ENCODE data around the gene RBBP4.

The RBBP4 gene

DNA sequence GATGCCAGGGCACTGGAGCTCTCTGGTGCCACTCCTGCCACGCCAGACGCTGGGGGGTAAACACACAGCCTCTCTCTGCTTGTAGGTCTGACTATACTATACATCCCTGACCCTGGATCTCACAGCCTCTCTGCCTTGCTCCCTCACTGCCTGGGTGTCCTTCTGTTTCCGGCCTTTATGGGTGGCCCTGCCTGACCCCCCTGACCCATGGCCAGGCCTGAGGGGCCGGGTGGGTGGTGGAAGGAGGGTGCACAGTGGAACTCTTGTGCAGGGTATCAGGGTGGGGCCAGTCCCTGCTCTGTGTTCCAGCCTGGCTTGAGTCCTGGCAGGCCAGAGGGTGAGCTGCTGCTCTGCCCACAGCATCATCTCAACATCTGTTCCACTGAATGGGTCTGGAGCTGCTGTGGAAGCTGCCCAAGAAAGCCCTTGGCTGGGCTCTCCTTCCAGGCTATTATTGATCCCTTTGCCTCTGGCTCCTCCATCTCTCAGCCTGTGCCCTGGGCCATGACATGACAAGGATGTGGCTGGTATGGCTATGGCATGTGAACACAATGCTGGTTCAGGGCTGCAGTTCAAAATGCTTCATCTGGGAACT, 68.8 kb downstream of the RBBP4 start:
- DNase-seq (no peak), ATAC-seq (no peak)

- ATAC-seq: peak; percentile 79
Measured at GRCh38 chr1:32724678-32725614, 73.9 kb downstream of the RBBP4 start.

GRCh38 chr1:32725615-32725982, 74.6 kb downstream of the RBBP4 start:
- ATAC-seq: no peak
- DNase-seq: no peak

More at GRCh38 chr1:32724678-32725614, 73.9 kb downstream of the RBBP4 start:
- peak; percentile 15 for DNase-seq

GRCh38 chr1:32727876-32728275, 76.9 kb downstream of the RBBP4 start:
- no peak for ATAC-seq
- DNase-seq: no peak

GRCh38 chr1:32728413-32729077, 77.5 kb downstream of the RBBP4 start:
- DNase-seq (no peak), ATAC-seq (no peak)

DNA sequence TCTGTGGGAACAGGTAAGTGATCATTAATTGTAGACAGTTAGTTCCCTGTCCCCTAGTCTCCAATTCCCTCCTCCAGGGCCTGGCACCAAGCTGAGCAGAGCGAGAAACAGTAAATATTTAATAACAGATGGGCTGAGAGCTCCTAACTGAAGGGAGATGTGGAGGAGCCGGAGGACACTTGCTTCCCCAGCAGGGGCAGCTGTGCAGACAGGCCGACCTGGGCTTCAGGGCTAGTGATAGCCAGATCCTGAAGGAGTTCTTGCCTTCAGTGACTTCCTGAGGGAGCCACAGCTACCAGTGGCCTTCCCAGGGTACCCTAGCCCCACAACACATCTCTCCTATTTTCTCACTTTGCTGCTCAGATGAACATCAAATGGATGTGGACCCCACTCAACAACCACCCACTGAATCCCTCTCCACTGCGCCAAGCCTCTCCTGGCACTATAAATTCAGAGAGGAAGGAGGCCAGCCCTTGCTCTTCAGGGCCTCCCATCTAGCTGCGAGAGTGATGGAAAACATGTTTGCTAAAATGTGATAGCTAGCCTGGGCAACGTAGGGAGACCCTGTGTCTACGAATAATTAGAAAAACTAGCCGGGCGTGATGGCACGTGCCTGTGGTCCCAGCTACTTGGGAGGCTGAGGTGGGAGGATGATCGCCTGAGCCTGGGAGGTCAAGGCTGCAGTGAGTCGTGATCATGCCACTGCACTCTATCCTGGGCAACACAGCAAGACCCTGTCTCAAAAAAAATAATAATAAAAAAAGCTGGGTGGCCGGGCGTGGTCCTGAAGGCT, 78.4 kb downstream of the RBBP4 start:
- DNase-seq: no peak

GRCh38 chr1:32733582-32734321, 82.7 kb downstream of the RBBP4 start:
- ATAC-seq: no peak

More for the DNA sequence above, 78.4 kb downstream of the RBBP4 start:
- ATAC-seq: no peak

More at GRCh38 chr1:32733582-32734321, 82.7 kb downstream of the RBBP4 start:
- DNase-seq: no peak
